HG03066 (cell line): ENCODE measurements around the gene SIRPB1.
"Not testable (repeated sequence)": the region's sequence is repeated elsewhere in the genome, so short reads cannot be mapped to it uniquely, and the experiment has no call there.

Experiments used
- ATAC-seq: cut with Tn5 transposase; IDR thresholded peaks from one replicate; pipeline ENCODE4 v1.9.1; 2021; ENCODE audit warnings: low read depth; ENCODE audit not compliant: unreplicated experiment

Gene SIRPB1

DNA sequence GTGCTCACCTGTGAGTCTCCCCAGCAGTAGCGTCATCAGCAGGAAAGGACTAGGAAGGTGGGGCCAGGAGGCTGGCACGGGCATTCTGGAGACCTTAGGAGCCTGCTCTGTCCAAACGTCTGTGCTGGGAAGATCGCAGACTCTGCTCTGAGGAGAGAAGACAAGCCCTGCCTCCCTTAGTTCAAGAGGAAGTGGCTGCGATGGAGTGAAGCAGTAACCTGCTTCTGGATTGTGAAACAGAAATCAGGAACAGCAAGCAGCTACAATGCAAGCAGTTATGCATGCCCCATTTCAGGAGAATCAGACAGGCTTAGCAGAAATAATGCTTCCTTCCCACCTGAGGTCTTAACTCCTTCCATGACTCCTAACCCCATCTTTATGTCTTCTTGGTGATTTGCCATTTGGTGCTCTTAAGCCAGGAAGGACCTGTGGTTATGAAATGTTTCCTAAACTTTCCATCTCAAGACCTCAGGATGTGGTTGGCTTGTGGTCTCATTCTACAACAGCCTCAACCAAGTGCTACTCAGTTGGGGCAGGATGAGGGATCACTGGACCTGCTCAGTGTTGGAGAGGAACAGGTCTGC, at the start of gene SIRPB1:
TSS of gene SIRPB1 (minus strand) at position 149 of the 584 bp plus-strand sequence. CDS start at position 84, 65 bp downstream.
- no peak for ATAC-seq

DNA sequence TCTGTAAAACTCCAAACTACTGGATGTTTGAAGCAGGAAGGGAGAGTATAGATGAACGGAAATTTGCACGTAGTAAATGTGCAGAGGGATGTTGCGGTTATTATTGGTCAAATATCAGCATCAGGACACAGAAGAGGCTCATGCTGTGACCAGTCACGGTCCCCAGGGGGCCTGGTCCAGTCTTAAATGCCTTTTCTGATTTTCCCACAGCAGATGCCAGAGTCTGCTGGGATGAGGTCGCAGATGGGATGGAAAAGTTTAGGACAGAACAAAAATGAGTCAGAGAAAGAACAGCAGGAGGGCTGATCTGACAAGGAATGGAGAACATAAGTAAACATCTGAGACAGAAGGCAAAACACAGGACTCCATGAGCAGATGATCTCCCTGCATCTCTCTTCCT, 49.5 kb upstream of the SIRPB1 start:
- ATAC-seq = no peak

DNA sequence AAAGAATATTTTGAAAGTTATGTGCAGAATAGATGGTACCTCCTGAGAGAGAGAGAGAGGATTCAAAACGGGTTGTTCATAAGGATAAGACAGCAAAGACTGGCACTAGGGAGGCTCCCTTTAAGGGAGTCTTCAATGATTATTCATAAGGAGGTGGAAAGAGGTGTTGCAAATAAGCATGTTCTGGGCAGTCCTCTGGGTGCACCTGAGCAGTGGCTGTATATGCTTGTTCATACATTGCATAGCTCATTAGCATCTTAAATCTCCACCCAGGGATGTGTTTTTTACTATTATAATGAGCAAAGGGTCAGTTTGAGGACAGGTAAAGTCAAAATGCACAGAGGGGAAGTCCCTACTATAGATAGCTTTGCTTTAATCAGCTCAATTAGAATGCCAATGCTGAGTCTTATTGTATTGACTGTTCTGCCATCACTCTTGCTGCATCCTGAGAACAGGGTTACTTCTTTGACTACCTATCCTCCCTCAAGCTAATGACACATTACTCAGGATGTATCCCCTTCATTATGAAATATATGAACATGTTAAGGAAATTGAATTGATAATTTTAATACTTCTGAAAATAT, 47.8 kb upstream of the SIRPB1 start:
- no peak for ATAC-seq

DNA sequence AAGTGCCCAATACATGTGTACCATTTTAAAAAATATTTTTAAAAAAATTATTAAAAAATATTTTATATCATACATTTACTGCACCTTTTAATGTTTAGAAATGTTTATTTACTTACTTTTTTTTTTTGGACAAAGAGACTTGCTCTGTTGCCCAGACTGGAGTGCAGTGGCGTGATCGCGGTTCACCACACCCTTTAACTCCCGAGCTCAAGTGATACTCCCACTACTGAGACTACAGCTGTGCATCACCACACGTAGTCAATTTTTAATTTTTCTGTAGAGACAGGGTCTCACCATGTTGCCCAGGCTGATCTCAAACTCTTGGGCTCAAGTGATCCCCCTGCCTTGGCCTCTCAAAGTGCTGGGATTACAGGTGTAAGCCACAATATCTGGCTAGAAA, 47.0 kb upstream of the SIRPB1 start:
- no peak for ATAC-seq

DNA sequence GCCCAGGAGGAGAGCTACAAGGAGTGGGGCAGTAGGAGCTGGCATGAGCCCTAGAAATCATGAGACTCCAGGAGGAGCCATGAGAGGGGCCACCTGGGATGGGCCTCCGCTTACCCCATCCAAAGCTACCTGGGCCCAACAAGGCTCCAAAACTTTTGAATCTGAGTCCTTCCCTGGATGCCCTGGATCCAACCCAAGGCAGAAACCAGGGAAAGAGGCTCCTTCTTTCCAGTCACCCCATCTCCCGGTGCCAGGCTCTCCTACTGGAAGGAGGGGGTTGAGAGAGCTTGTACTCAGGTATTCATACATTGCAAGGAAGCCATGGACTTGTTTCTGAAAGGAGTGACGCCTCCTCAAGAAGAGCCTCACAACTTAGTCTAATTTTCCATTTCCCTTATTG, 45.5 kb upstream of the SIRPB1 start:
- ATAC-seq = no peak

DNA sequence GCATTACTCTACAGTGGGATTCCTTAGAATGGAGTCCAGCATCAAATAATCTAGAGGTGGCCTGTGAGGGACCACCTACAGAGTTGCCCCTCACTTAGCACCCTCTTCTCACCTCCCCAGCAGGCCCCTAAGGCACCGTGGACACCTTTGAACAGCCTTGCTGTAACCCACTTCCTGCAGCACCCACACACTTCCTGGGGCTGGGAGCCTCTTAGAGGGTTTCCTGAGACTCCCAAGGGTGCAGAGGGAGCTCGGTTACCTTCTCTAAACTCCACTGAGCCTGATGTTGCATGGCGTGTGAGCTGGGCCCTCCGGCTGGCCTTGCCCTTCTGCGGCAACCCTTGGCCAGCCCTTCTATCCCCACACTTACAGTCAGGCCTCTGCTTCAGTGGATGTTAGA, 45.1 kb upstream of the SIRPB1 start:
- ATAC-seq = no peak

DNA sequence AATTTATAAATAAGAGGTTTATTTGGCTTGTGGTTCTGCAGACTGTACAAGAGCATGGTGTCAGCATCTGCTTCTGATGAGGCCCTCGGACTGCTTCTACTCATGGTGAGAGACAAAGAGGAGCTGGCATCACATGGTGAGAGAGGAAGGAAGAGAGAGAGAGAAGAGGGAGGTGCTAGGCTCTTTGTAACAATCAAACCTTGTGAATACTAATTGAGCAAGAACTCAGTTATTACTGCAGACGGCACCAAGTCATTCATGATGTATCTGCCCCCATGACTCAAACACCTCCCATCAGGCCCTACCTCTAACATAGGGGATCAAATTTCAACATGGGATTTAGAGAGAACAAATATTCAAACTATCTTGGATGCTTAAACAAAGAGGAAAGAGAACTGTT, 44.1 kb upstream of the SIRPB1 start:
- ATAC-seq = no peak

DNA sequence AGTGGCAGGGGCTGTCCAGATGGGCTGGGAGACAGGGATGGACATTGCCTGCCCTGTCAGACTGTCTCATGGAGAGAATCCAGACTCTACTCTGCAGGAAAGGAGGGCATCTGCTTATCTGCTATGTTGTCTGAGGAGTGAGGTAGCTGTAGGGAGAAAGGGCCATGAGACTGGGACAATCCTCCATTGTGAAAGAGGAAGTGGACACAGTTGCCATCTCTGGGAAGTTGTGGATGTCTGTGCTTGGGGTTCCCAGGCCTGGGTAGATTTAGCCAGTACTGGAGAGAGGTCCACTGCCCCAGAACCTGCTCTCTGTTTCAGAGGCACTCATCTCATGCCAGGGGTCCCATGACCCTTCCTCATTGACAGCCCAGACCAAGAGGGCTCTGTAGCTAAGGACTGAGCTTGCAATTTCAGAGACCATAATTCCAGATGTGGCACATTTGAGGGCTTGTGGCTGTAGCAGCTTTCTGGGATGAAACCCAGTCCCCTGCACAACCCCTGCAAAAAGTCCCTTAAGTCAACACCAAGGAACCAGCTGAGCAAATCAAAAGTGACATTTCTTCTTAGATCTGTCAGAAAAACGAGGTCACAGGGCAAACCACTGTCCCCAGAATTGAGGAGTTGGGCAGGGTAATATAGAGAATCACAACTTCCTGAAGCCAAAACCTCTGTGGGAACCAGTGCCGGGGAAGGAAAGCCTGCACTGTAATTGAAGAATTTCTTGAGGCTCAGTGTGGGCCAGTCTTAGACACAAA, 41.9 kb upstream of the SIRPB1 start:
- no peak for ATAC-seq

DNA sequence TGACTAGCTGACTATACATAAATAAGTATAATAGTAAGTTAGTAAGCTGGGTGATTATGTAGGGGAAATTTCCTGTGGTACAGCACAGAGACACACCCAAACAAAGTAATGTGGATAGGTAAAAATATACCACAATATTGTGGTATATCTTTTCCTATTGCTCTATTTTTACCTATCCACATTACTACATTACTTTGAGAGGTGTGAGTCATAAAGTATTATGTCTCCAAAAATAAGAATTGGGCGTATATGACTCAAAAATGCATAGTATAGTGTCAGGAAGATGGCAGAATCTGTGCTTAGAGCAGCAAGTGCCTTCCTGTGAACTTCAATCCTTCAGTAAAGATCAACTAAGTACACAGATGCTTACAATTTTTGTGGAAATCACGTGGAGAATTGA, 40.4 kb upstream of the SIRPB1 start:
- no peak for ATAC-seq

DNA sequence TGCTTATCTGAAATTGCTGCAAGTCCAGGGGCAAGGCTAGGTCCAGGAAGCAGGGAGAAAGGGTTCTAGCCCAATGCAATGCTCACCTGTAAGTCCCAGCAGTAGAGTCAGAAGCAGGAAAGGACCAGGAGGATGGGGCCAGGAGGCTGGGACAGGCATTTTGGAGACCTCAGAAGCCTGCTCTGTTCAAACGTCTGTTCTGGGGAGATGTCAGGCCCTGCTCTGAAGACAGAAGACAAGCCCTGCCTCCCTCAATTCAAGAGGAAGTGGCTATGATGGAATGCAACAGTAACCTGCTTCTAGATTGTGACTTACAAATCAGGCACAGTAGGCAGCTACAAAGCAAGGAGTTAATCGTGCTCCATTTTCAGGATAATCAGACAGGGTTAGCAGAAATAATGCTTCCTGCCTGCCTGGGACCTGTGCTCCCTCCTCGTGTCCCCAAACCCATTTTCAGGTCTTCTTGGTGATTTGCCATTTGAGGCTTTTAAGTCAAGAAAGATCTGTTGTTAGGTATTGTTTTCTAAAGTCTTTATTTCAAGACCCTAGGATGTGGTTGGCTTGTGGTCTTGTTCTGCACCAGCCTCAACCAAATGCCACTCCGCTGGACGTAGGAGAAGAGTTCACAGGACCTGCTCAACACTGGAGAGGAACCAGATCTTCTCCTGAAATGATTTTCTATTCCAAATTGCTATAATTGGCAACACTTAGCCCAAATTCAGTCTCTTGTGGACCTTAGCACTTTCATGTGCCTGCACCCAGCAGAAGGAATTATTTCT, 37.9 kb upstream of the SIRPB1 start, which contains the start of gene SIRPG:
TSS of gene SIRPG (minus strand) at position 224 of the 779 bp plus-strand sequence. CDS start at position 159, 65 bp downstream.
- ATAC-seq = no peak

DNA sequence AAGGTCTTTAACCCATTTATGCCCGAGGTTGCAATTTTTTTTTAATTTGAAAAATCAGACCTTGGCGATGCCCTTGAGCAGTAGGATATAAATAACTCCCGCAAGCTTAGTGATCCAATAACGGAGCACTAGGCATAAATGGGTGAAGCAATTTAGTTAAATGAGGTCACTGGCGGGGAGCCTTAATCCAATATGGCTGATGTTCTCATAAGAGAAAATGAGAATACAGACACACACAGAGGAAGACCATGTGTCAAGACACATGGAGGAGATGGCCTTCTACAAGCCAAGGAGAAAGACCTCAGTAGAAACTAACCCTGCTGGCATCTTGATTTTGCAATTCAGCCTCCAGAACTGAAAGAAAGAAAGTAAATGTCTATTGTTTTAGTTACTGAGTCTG, 37.0 kb upstream of the SIRPB1 start:
- ATAC-seq = no peak

DNA sequence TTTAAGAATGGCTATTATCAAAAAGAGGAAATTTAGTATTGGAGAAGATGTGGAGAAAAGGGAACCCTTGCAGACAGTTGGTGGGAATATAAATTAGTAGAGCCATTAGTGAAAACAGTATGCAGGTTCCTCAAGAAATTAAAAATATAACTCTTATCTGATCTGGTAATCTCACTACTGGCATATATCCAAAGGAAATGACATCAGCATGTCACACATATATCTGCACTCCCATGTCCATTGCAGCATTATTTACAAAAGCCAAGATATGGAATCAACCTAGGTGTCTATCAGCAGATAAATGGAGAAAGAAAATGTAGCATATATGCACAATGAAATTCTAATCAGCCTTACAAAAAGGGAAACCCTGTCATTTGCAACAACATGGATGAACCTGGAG, 35.2 kb upstream of the SIRPB1 start:
- ATAC-seq = no peak

DNA sequence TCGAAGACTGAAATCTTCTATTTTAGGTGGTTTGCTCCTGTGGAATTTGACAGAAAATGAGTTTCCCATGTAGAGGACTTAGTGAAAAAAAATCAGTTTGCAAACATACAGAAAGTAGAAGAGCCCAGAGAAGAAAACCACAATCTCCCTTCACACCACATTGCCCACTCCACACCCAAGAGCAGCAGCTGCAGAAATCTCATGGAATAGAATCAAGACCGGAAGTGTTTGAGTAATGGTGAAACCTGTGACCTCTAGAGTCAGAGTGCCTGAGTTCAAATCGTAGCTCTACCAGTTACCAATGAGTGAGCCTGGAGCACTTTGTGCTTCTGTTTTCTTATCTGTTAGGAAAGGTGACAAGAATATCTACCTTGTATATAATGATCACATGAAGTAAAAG, 33.2 kb upstream of the SIRPB1 start:
- ATAC-seq = no peak

DNA sequence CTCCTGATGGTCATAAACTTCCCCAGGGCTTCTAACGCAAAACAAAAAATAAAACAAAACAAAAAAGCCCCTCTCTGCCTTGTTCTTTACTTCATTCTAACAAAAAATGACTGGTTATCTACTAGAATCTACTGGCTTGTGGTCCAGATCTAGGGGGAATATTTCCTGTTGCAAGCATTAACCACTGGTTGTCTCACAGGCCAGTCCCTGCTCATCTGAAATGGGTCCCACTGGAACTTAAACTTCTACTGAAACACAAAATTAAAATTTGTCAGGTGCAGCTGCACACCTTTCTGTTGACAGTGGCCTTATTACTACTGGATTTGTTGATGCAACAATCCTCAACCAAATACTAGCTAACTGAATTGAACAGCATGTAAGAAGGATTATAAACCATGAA, 32.3 kb upstream of the SIRPB1 start:
- no peak for ATAC-seq

DNA sequence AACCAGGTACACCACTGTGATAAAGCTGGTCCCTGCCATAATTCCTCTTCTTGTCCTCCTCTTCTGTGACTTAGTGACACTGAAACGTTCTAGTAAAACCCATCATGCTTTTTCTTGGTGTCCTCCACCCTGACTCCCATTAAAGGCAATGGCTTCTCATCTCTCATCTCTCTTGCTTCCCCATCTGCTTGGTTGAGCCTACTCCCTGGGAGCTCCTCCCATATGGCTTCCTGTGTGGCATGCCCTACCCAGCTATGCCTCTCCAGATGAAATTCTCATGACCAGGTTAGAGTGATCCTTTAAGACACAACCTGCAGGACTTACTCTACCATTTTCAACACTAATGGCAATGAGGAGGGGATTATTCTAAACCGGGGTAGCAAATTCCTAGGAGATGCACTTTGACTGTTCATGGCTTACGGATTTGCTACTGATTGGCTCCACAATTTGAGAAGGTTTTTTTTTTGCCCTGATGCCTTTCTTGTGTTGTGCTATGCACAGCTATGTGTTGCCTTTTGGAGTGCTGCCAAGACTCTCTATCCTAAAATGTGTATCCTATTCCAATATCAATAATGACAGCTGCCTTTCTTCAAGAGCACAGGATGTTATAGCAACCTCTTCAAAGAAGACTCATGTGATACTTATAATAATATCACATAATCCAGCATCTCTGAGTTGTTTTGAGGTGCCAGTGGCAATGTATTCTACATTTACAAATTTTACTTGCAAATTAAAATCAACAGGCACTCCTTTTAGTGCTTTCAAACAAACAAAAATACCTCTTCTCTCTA, 31.7 kb upstream of the SIRPB1 start:
- no peak for ATAC-seq

DNA sequence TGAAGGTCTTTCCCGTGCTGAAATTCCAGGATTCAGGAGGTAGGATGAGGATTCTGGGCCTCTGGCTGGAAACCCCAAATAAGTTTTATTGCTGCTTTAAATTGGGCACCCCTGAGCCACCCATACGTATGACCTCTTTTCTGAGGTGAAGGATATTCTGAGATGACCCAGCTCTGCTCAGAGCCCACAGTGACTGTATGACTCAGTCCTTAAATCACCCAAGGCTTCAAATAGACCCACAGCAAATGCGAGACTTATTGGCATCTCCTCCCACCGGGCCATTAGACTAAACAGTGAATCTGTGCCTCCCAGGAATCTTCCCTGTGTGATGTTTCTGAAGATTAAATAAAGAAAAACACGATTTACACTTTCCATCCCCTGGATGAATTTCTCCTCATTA, 28.3 kb upstream of the SIRPB1 start:
- ATAC-seq = no peak

DNA sequence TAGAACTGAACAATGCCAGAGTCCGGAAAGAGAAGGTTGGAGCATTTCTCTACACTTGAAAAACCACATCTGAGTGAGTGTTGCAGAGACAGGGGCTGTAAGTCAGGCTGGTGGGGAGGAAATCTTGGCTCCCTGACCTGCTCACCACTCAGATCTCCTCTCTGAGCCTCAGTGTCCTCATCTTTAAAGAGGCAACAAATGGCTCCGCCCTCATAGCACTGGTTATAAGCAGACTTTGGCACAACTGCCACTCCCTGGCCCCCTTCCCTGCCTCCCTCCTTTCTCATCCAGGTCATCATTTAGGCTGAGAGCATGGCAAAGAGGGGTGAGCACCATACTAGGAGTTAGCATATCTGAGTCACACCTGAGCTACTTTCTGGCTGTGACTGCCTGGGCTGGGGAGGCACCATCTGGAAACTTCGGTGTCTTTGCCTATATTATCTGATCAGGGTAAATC, 27.2 kb upstream of the SIRPB1 start:
- ATAC-seq = no peak

DNA sequence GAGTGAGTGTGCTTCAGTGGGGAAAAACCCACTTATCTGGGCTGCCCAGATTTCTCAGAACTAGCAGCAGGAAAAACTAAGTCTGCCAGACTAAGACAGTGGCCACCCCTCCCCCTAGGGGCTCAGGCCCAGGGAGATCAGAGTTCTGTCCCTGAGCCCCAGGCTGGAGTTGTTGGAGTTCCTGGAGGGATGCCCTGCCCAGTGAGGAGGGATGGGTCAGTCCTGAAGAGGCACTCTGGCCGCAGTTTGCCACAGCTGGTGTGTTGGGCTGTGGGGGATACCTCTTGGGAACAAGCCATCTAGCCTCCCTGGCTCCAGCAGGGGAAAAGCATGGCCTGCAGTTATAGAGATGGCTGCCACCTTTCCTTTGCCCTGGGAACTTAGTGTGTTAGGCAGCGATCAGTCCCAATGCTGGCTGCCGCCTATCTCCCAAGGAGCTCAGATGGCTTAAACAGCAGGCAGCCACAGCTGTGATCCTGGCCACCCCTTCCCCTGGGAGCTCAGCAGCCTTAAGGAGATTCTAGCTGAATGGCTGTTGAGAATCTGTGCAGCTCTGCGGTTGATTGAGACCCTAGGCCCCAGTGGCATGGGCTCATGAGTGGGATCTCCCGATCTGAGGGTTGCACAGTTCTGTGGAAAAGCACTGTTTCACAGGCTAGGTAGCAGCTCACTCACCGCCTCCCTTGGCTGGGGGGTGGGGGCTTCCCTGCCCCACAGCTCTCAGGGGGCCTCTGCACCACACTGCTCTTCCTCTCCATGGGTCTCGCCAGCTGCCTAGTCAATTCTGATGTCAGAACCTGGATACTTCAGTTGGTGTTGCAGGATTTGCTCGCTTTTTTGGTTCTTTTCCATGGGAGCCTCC, 24.5 kb upstream of the SIRPB1 start:
- ATAC-seq = no peak

DNA sequence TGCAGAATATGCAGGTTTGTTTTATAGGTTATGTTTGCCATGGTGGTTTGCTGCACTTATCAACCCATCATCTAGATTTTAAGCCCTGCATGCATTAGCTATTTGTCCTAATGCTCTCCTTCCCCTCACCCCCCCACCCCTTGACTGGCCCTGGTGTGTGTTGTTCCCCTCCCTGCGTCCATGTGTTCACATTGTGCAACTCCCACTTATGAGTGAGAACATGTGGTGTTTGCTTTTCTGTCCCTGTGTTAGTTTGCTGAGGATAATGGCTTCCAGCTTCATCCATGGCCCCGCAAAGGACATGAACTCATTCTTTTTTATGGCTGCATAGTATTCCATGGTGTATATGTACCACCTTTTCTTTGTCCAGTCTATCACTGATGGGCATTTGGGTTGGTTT, 18.8 kb upstream of the SIRPB1 start:
- ATAC-seq = not testable (repeated sequence)
